ENCODE data around the gene OR52L1. TPM values are rescaled to one million over a fixed set of nuclear protein-coding genes. Genes with fewer than 3 reads are reported as not detected.
A peak's percentile ranks its signal among the peaks of the same experiment; 100 is the strongest.

Gene OR52L1
- total RNA-seq, result not detected

- intact Hi-C loops (cut with DNase I), result no loop called here
- H3K4me3 ChIP-seq (replicated peaks in 1 of 3), result no peak within 1 kb of the TSS
- no peak for DNase-seq
- no peak for TF ChIP-seq POLR2A (IDR thresholded peaks at IDR 0.05)
- TF ChIP-seq CTCF (IDR thresholded peaks at IDR 0.05), result no peak
- 68 to 69% methylated on average over 1 of the region's 1 CpG for WGBS, 2 donors
- no peak within 1 kb of the TSS for H3K27ac ChIP-seq
- H3K27me3 ChIP-seq, result no peaks in the 10 kb centered on the region
- H3K36me3 ChIP-seq, result no peaks in the 10 kb centered on the region
- H3K9me3 ChIP-seq, result no peaks in the 10 kb centered on the region
- no peaks in the 10 kb centered on the region for H3K4me1 ChIP-seq
Observed at GRCh38 chr11:5986885-5987284, at the start of gene OR52L1. OR52L1 (minus strand) TSS chr11:5986985; CDS start chr11:5986930, 55 bp downstream.

- intact Hi-C loops (cut with DNase I), result no loop called here
- TF ChIP-seq POLR2A (IDR thresholded peaks at IDR 0.05) (no peak), CTCF (IDR thresholded peaks at IDR 0.05) (no peak)
- WGBS, 2 donors, result 84 to 88% methylated on average over 1 of the region's 1 CpG
- Histone ChIP-seq H3K9me3 (no peaks in the 10 kb centered on the region), H3K4me3 (replicated peaks in 1 of 3) (no peak within 1 kb of the TSS), H3K27ac (no peak within 1 kb of the TSS), H3K36me3 (no peaks in the 10 kb centered on the region), H3K27me3 (no peaks in the 10 kb centered on the region), H3K4me1 (no peaks in the 10 kb centered on the region)
- no peak for DNase-seq
Observed at GRCh38 chr11:6030708-6031405, 44.1 kb upstream of the OR52L1 start, which contains the start of gene OR56A1. OR56A1 (minus strand) TSS chr11:6030758; CDS start chr11:6027692, 3,066 bp downstream.

GRCh38 chr11:6027501-6027900 lies 40.7 kb upstream of the OR52L1 start:
- 86 to 90% methylated on average over 1 of the region's 1 CpG for WGBS, 2 donors
- no peak overlapping the region for H3K4me3 ChIP-seq (replicated peaks in 1 of 3)
- H3K27ac ChIP-seq, result no peak overlapping the region
- DNase-seq, result no peak
- H3K27me3 ChIP-seq, result no peaks in the 10 kb centered on the region
- no peaks in the 10 kb centered on the region for H3K4me1 ChIP-seq
- intact Hi-C loops (cut with DNase I), result loop anchor here (10.0 kb wide), 1 partner anchor 327 kb away; no protein-coding TSS in a partner anchor
- no peaks in the 10 kb centered on the region for H3K9me3 ChIP-seq
- H3K36me3 ChIP-seq, result no peaks in the 10 kb centered on the region
- no peak for TF ChIP-seq POLR2A (IDR thresholded peaks at IDR 0.05)
- TF ChIP-seq CTCF (IDR thresholded peaks at IDR 0.05), result no peak

GRCh38 chr11:6025056-6025455 lies 38.3 kb upstream of the OR52L1 start:
- DNase-seq, result no peak
- TF ChIP-seq POLR2A (IDR thresholded peaks at IDR 0.05) (no peak), CTCF (IDR thresholded peaks at IDR 0.05) (no peak)
- 47 to 66% methylated on average over 2 of the region's 2 CpGs for WGBS, 2 donors
- H3K36me3 ChIP-seq, result no peaks in the 10 kb centered on the region
- H3K27me3 ChIP-seq, result no peaks in the 10 kb centered on the region
- H3K27ac ChIP-seq, result no peak overlapping the region
- H3K4me1 ChIP-seq, result no peaks in the 10 kb centered on the region
- no peaks in the 10 kb centered on the region for H3K9me3 ChIP-seq
- no peak overlapping the region for H3K4me3 ChIP-seq (replicated peaks in 1 of 3)
- intact Hi-C loops (cut with DNase I), result loop anchor here (10.0 kb wide), 1 partner anchor 330 kb away; no protein-coding TSS in a partner anchor

- no peak for DNase-seq
- Histone ChIP-seq H3K27me3 (no peaks in the 10 kb centered on the region), H3K9me3 (no peaks in the 10 kb centered on the region), H3K4me1 (no peaks in the 10 kb centered on the region), H3K36me3 (no peaks in the 10 kb centered on the region), H3K4me3 (replicated peaks in 1 of 3) (no peak overlapping the region), H3K27ac (no peak overlapping the region)
- WGBS, 2 donors, result 2 to 4% methylated on average over 4 of the region's 4 CpGs
- intact Hi-C loops (cut with DNase I), result loop anchor here (10.0 kb wide), 1 partner anchor 332 kb away; no protein-coding TSS in a partner anchor
- no peak for TF ChIP-seq POLR2A (IDR thresholded peaks at IDR 0.05)
- TF ChIP-seq CTCF (IDR thresholded peaks at IDR 0.05), result peak in 3 of 6 experiments; percentile 32 to 39 (median 34)
Observed at GRCh38 chr11:6022956-6023355, 36.2 kb upstream of the OR52L1 start.
